GM12801 (cell line): Measurements from ENCODE around the gene COPG1.

Experiments used
- CTCF ChIP-seq: IDR thresholded peaks from one replicate; pipeline ENCODE4 v1.5.1; 2011; ENCODE audit warnings: control low read depth; ENCODE audit not compliant: insufficient read length; ENCODE audit errors: extremely low read depth

COPG1 gene

GRCh38 chr3:129249284-129250065, at the start of gene COPG1:
Gene COPG1 (plus strand): TSS chr3:129249606. CDS start chr3:129249710, 104 bp downstream.
- TF ChIP-seq CTCF: no peak

GRCh38 chr3:129204473-129204872, 44.9 kb upstream of the COPG1 start:
- TF ChIP-seq CTCF: no peak

- TF ChIP-seq CTCF: no peak
Measured at GRCh38 chr3:129205109-129205832, 44.1 kb upstream of the COPG1 start.

- TF ChIP-seq CTCF: no peak
Measured at GRCh38 chr3:129207479-129207878, 41.9 kb upstream of the COPG1 start.

- no peak for TF ChIP-seq CTCF
Measured at GRCh38 chr3:129211345-129211744, 38.1 kb upstream of the COPG1 start.

GRCh38 chr3:129211772-129212171, 37.6 kb upstream of the COPG1 start:
- no peak for TF ChIP-seq CTCF

GRCh38 chr3:129213238-129213637, 36.2 kb upstream of the COPG1 start:
- no peak for TF ChIP-seq CTCF
